HCT116 (cell line): ENCODE measurements around the gene SMG6. TPM values are rescaled to one million over a fixed set of nuclear protein-coding genes. Genes with fewer than 3 reads are reported as not detected.

Experiments
- ATAC-seq: fragments of 200-7000 bp; cut with Tn5 transposase; 2 replicates; pipeline ENCODE4 v1.9.1; 2020; ENCODE audit warnings: mild to moderate bottlenecking, moderate library complexity
- BruUV-seq: library from RNA; stranded (reverse); fragments of 400-500 nt; replicated peaks from 2 replicates; lab custom pipeline; 2021; lab: Mats Ljungman, UMichigan
- CTCF ChIA-PET: fragments of 300-600 bp; sonication (Branson Sonifier 250); formaldehyde crosslinking; loops from one replicate; lab custom pipeline; 2021; ENCODE audit warnings: antibody characterized with exemption; lab: Charles Lee
- POLR2A ChIA-PET: fragments of 300-600, 350-600 bp; sonication (Branson Sonifier 250); formaldehyde crosslinking; loops from one replicate; lab custom pipeline; 2021; ENCODE audit warnings: antibody characterized with exemption; lab: Charles Lee
- RAD21 ChIA-PET, 2 experiments: fragments of 300-600 bp; sonication (Branson Sonifier 250); formaldehyde crosslinking; loops; one replicate each; lab custom pipeline; 2023; ENCODE audit warnings: low total read pairs in 2 of 2; ENCODE audit not compliant: uncharacterized antibody in 2 of 2, unreplicated experiment in 2 of 2, low non-redundant PET in 1 of 2; lab: Charles Lee
- DNase-seq: peaks from one replicate; pipeline ENCODE4 v3.0.0-alpha.2; 2010; ENCODE audit warnings: low read depth, low spot score
- H2AFZ ChIP-seq: fragments of 200-600 bp; shearing (Covaris generic), sonication (generic); 2 replicates; pipeline ENCODE4 v1.6.1; 2017; ENCODE audit warnings: low read depth, mixed run types, mixed read lengths, antibody characterized with exemption, low read length; ENCODE audit not compliant: poor library complexity, severe bottlenecking
- H3K27ac ChIP-seq: 2 replicates; pipeline ENCODE4 v1.5.1; 2012; ENCODE audit warnings: low read depth, low read length
- H3K27me3 ChIP-seq: fragments of 200-600 bp; sonication (generic); 2 replicates; pipeline ENCODE4 v1.6.1; 2016; ENCODE audit warnings: mixed run types, low read length, mixed read lengths; ENCODE audit not compliant: insufficient read depth
- H3K36me3 ChIP-seq, 2 experiments: fragments of 200-500 bp in 1 of 2; fragments of 200-600 bp in 1 of 2; sonication (Bioruptor generic) in 1 of 2; sonication (generic) in 1 of 2; 2 replicates each; pipeline versions ENCODE4 v1.5.1 to v1.6.1; 2014 to 2016; ENCODE audit warnings: low read length in 2 of 2, inconsistent platforms in 1 of 2, mixed read lengths in 1 of 2, mixed run types in 1 of 2; ENCODE audit not compliant: insufficient read depth in 2 of 2, control insufficient read depth in 1 of 2
- H3K4me1 ChIP-seq, 2 experiments: fragments of 200-600 bp in 1 of 2; sonication (generic) in 1 of 2; 2 replicates each; pipeline versions ENCODE4 v1.5.1 to v1.6.1; 2012 to 2017; ENCODE audit warnings: low read length in 2 of 2, inconsistent platforms in 1 of 2, mild to moderate bottlenecking in 1 of 2, mixed read lengths in 1 of 2, mixed run types in 1 of 2, moderate library complexity in 1 of 2; ENCODE audit not compliant: insufficient read depth in 2 of 2, control insufficient read depth in 1 of 2
- H3K4me2 ChIP-seq: fragments of 200-600 bp; sonication (generic); 2 replicates; pipeline ENCODE4 v1.6.1; 2017; ENCODE audit warnings: mixed run types, low read length, mixed read lengths
- H3K4me3 ChIP-seq, 2 experiments: fragments of 200-600 bp in 1 of 2; sonication (generic) in 1 of 2; replicated peaks in 1 of 2; 2 replicates each; pipeline ENCODE4 v1.5.1; 2011 to 2016; ENCODE audit warnings: low read length in 2 of 2, control low read depth in 1 of 2, low read depth in 1 of 2, mild to moderate bottlenecking in 1 of 2, mixed read lengths in 1 of 2, mixed run types in 1 of 2
- H3K79me2 ChIP-seq: fragments of 200-600 bp; sonication (generic); 2 replicates; pipeline ENCODE4 v1.6.1; 2017; ENCODE audit warnings: mild to moderate bottlenecking, mixed run types, low read length, moderate library complexity, mixed read lengths; ENCODE audit not compliant: insufficient read depth
- H3K9ac ChIP-seq: fragments of 200-600 bp; sonication (generic); 2 replicates; pipeline ENCODE4 v1.6.1; 2016; ENCODE audit warnings: low read length, mixed read lengths
- H3K9me2 ChIP-seq: fragments of 200-600 bp; sonication (generic), shearing (Covaris generic); 2 replicates; pipeline ENCODE4 v1.6.1; 2017; ENCODE audit warnings: mixed run types, mild to moderate bottlenecking, moderate library complexity; ENCODE audit not compliant: insufficient read depth
- H3K9me3 ChIP-seq, 2 experiments: fragments of 200-500 bp in 1 of 2; fragments of 200-600 bp in 1 of 2; sonication (Bioruptor generic) in 1 of 2; sonication (generic) in 1 of 2; 2 replicates each; pipeline ENCODE4 v1.6.1; 2014 to 2017; ENCODE audit warnings: low read length in 2 of 2, mixed read lengths in 2 of 2, inconsistent platforms in 1 of 2, low read depth in 1 of 2, mild to moderate bottlenecking in 1 of 2, mixed run types in 1 of 2, moderate library complexity in 1 of 2; ENCODE audit not compliant: control insufficient read depth in 1 of 2, insufficient read depth in 1 of 2
- H4K20me1 ChIP-seq: fragments of 200-600 bp; sonication (generic), shearing (Covaris generic); 2 replicates; pipeline ENCODE4 v1.6.1; 2017; ENCODE audit warnings: mixed run types, mild to moderate bottlenecking, moderate library complexity; ENCODE audit not compliant: insufficient read depth
- CBX3 ChIP-seq: IDR thresholded peaks from 2 replicates; pipeline ENCODE4 v1.6.1; 2012; ENCODE audit warnings: low read depth
- CEBPB ChIP-seq: IDR thresholded peaks from 2 replicates; pipeline ENCODE4 v1.6.1; 2012; ENCODE audit warnings: low read depth
- EGR1 ChIP-seq: IDR thresholded peaks from 2 replicates; pipeline ENCODE4 v1.6.1; 2012; ENCODE audit warnings: low read depth
- FOSL1 ChIP-seq: IDR thresholded peaks from 2 replicates; pipeline ENCODE4 v1.6.1; 2012; ENCODE audit warnings: low read depth
- JUND ChIP-seq: IDR thresholded peaks from 2 replicates; pipeline ENCODE4 v1.6.1; 2012
- POLR2A ChIP-seq: IDR thresholded peaks from 2 replicates; pipeline ENCODE4 v1.7.0; 2011; ENCODE audit warnings: borderline replicate concordance; ENCODE audit not compliant: insufficient read depth, insufficient read length; ENCODE audit errors: extremely low read depth
- RAD21 ChIP-seq: IDR thresholded peaks from 2 replicates; pipeline ENCODE4 v1.6.1; 2012; ENCODE audit warnings: low read depth, mild to moderate bottlenecking
- SP1 ChIP-seq: IDR thresholded peaks from 2 replicates; pipeline ENCODE4 v1.6.1; 2012; ENCODE audit warnings: low read depth
- SRF ChIP-seq: IDR thresholded peaks from 2 replicates; pipeline ENCODE4 v1.6.1; 2012; ENCODE audit warnings: low read depth
- TCF7L2 ChIP-seq: IDR thresholded peaks from 2 replicates; pipeline ENCODE4 v1.7.0; 2011; ENCODE audit warnings: borderline replicate concordance, inconsistent platforms; ENCODE audit not compliant: insufficient read depth, insufficient read length; ENCODE audit errors: extremely low read depth
- YY1 ChIP-seq: IDR thresholded peaks from 2 replicates; pipeline ENCODE4 v1.6.1; 2011; ENCODE audit warnings: low read length, low read depth, moderate library complexity, mild to moderate bottlenecking; ENCODE audit not compliant: insufficient replicate concordance; ENCODE audit errors: extremely low read depth
- ZBTB33 ChIP-seq: IDR thresholded peaks from 2 replicates; pipeline ENCODE4 v1.6.1; 2011; ENCODE audit warnings: mild to moderate bottlenecking, low read length, moderate library complexity; ENCODE audit not compliant: insufficient replicate concordance; ENCODE audit errors: extremely low read depth
- ZNF274 ChIP-seq: fragments of 200-500 bp; sonication (Bioruptor generic); IDR thresholded peaks from 2 replicates; pipeline ENCODE4 v1.6.1; 2014; ENCODE audit warnings: mild to moderate bottlenecking, low read depth, low read length, inconsistent platforms
- intact Hi-C: fragments of 100-400 bp; cut with micrococcal nuclease; formaldehyde crosslinking; loops from 2 replicates; pipeline ENCODE4 v1.10.0; 2022
- total RNA-seq: library from RNA; stranded (reverse); gene quantifications from one replicate; pipeline ENCODE4 v1.2.1, GENCODE V29; 2021; ENCODE audit not compliant: unreplicated experiment

SMG6 gene
- total RNA-seq, 1 experiment from 2014 or later: 23.1 TPM

GRCh38 chr17:2176499-2177169, 127.0 kb downstream of the SMG6 start:
- Histone ChIP-seq H3K4me2 (no peak overlapping the region), H2AFZ (no peak overlapping the region)
- BruUV-seq: no TSS peak

More at GRCh38 chr17:2176499-2177169, 127.0 kb downstream of the SMG6 start:
- Histone ChIP-seq H3K79me2 (no peaks in the 10 kb centered on the region), H3K36me3 (no peaks in the 10 kb centered on the region), H3K27me3 (no peaks in the 10 kb centered on the region), H3K4me1 (no peaks in the 10 kb centered on the region), H3K9me2 (no peaks in the 10 kb centered on the region), H3K9me3 (no peaks in the 10 kb centered on the region), H4K20me1 (no peaks in the 10 kb centered on the region), H3K27ac (no peak overlapping the region), H3K4me3 (no peak overlapping the region), H3K9ac (no peak overlapping the region)
- ChIA-PET POLR2A (no interaction called here), RAD21 (no interaction called here), CTCF (no interaction called here)
- ATAC-seq (no peak), DNase-seq (no peak)
- intact Hi-C loops: no loop called here
- TF ChIP-seq POLR2A (no peak), ZBTB33 (no peak), TCF7L2 (no peak), EGR1 (no peak), YY1 (no peak), CBX3 (no peak), RAD21 (no peak), SP1 (no peak), FOSL1 (no peak), ZNF274 (no peak), JUND (no peak), SRF (no peak), CEBPB (no peak)
